LNCAP (cell line): ENCODE data around the gene ZNF74.

Source experiments
- CTCF ChIP-seq: fragments of 450-650 bp; IDR thresholded peaks from 2 replicates; pipeline ENCODE4 v1.5.1; 2017; ENCODE audit warnings: mild to moderate bottlenecking

Gene ZNF74

GRCh38 chr22:20429254-20430100, 35.5 kb downstream of the ZNF74 start:
- no peak for TF ChIP-seq CTCF

GRCh38 chr22:20430101-20430719, 36.3 kb downstream of the ZNF74 start:
- TF ChIP-seq CTCF = no peak

- peak; percentile 62 for TF ChIP-seq CTCF
Observed at GRCh38 chr22:20430720-20431510, 37.0 kb downstream of the ZNF74 start.

- no peak for TF ChIP-seq CTCF
Observed at GRCh38 chr22:20431511-20432192, 37.7 kb downstream of the ZNF74 start.

- no peak for TF ChIP-seq CTCF
Observed at GRCh38 chr22:20432244-20432686, 38.3 kb downstream of the ZNF74 start.

- no peak for TF ChIP-seq CTCF
Observed at GRCh38 chr22:20433191-20433590, 39.2 kb downstream of the ZNF74 start.

- TF ChIP-seq CTCF = no peak
Observed at GRCh38 chr22:20433686-20434241, 39.8 kb downstream of the ZNF74 start.
